HL-60 (cell line): ENCODE measurements around the gene ZNF618.

Experiments
- CTCF ChIP-seq: IDR thresholded peaks from one replicate; pipeline ENCODE4 v1.5.1; 2011; ENCODE audit warnings: low read length, control low read depth, inconsistent platforms; ENCODE audit not compliant: insufficient read depth
- POLR2AphosphoS5 ChIP-seq: IDR thresholded peaks from 2 replicates; pipeline ENCODE4 v1.6.1; 2012; ENCODE audit warnings: low read depth

DNA sequence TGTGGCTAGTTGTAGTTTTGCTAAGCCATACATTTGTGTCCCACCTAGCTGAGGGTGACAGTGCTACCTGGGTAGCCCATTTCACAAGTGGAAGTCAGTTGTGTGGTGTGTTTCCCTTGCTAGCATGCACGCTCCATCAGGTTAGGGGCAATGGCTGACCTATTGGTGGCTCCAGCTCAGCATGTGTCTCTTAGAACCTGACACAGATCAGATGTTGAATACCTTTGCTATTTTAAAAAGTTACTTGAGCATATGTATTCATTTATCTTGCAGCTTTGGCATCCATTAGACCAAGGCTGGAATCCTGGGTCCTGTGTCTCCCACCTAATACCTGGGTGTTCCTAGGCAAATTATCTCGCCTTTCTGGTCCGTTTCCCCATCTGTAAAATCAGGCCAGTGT, 44.8 kb downstream of the ZNF618 start:
- TF ChIP-seq CTCF (no peak), POLR2AphosphoS5 (no peak)
